SK-N-SH treated with all-trans-retinoic acid at 6 μM for 48 hours (cell line): Measurements from ENCODE around the gene MRTFA.
"Not testable (repeated sequence)": the region's sequence is repeated elsewhere in the genome, so short reads cannot be mapped to it uniquely, and the experiment has no call there.

Experiments used
- BACH2 ChIP-seq: fragments of 250-450 bp; sonication (Bioruptor Pico); IDR thresholded peaks from 2 replicates; pipeline ENCODE4 v1.9.0; 2021; ENCODE audit warnings: mild to moderate bottlenecking, borderline replicate concordance
- CSDC2 ChIP-seq: fragments of 250-450 bp; sonication (Bioruptor Pico); IDR thresholded peaks from 2 replicates; pipeline ENCODE4 v1.5.0; 2020; ENCODE audit warnings: mild to moderate bottlenecking, moderate library complexity
- CSRNP3 ChIP-seq: fragments of 250-450 bp; sonication (Bioruptor Pico); IDR thresholded peaks from 2 replicates; pipeline ENCODE4 v1.5.1; 2021; ENCODE audit warnings: mild to moderate bottlenecking, moderate library complexity
- OSR1 ChIP-seq: fragments of 250-450 bp; sonication (Bioruptor Pico); IDR thresholded peaks from 2 replicates; pipeline ENCODE4 v1.8.0; 2022; ENCODE audit warnings: moderate library complexity, mild to moderate bottlenecking, inconsistent platforms
- PATZ1 ChIP-seq: fragments of 250-450 bp; sonication (Bioruptor Pico); IDR thresholded peaks from 2 replicates; pipeline ENCODE4 v1.8.0; 2020; ENCODE audit warnings: mild to moderate bottlenecking, moderate library complexity, borderline replicate concordance
- ZFP30 ChIP-seq: fragments of 450-650 bp; formaldehyde crosslinking; IDR thresholded peaks from 2 replicates; pipeline ENCODE4 v1.5.0; 2022; ENCODE audit warnings: mild to moderate bottlenecking, moderate library complexity
- ZNF565 ChIP-seq: fragments of 450-650 bp; formaldehyde crosslinking; conservative IDR thresholded peaks from 2 replicates; pipeline ENCODE4 v1.5.0; 2020; ENCODE audit warnings: low read depth, mild to moderate bottlenecking, moderate library complexity
- ZNF70 ChIP-seq: fragments of 450-650 bp; formaldehyde crosslinking; IDR thresholded peaks from 2 replicates; pipeline ENCODE4 v1.5.0; 2020; ENCODE audit warnings: mild to moderate bottlenecking, moderate library complexity

- not testable (repeated sequence) for TF ChIP-seq ZNF565 (CRISPR knock-in tag); CSDC2; ZNF70 (CRISPR knock-in tag); BACH2; OSR1 (CRISPR knock-in tag); PATZ1 (CRISPR knock-in tag); ZFP30 (CRISPR knock-in tag); CSRNP3 (CRISPR knock-in tag)
Observed at GRCh38 chr22:40655941-40656340, 19.4 kb upstream of the MRTFA start.
